GM19467 (cell line): ENCODE data around the gene COL4A1.

Experiments
- ATAC-seq: cut with Tn5 transposase; IDR thresholded peaks from one replicate; pipeline ENCODE4 v1.9.1; 2021; ENCODE audit warnings: mild to moderate bottlenecking, moderate library complexity; ENCODE audit not compliant: unreplicated experiment

The COL4A1 gene

DNA sequence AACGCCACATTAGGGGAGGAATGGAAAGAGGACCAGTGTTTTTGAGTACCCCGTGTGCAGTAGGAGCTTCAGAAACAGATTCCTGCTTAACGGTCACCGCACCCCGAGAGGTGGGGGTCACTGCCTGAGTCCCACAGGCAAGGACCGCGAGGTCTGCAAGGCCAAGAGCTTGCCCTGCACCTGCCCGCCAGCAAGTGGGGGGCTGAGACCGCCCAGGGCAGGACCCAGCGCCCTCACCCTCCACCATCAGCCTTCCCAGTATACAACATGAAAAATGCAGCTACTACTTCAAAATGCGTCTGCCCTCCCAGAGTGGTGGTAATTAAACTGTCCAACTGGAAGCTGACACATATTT, 44.9 kb downstream of the COL4A1 start:
- ATAC-seq = no peak

DNA sequence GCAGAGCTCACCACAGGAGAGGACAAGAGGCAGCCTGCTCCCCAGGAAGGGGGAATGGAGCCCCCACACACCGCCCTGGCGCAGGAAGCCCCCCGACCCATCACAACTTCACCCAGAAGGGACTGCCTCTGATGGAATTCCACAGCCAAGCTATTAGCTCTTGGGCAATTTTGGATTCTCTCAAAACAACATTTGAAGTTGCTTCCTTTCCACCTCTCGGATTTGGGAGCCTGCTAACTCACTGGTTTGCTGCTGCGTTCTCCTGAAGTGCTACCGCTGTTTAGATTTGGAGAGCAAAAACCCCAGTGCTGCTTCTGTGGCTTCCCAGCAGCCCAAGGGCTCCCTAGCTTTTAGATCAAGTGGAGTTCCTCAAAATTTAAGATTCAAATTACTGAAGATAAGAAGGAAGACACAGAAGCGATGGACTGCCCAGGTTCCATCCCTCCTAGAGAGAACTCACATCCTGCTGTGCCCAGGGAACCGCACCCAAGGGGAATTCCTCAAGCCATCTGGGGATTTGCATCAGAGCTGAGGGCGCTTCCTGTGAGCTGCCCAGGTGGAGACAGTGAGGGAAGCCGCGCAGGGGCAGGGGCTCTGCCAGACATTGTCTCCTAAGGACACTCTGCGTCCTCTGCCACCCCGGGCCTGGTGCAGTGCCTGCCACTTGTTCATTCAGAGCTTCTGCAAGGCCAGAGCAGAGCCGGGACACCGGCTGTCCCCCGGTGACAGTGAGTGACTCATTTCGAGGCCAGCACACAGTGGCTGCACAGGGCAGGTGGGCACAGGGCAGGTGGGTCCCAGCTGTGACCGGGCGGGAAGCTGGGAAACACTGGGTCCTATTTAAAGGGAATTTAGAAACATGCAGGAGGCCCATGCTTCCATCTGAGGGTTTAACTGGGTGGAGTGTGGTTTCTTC, 45.5 kb downstream of the COL4A1 start:
- ATAC-seq = no peak

DNA sequence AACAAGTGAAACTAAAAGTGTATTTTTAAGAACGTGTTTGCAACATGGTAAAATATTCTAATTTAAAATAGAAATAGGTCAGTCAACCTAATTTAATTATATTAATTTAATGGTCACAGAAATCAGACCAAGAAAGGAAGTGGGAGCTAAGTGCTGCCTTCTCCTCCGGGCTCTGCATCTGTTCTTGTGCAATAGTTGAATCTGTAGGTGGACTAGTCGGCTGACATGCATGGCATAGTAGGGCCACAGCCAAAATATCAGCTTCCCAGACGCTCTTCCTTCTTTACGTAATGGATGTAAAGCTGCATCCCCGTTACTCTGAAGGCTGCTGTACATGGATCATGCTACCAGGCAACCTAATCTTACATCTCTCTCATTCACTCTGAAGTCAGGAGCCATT, 47.3 kb downstream of the COL4A1 start:
- no peak for ATAC-seq

DNA sequence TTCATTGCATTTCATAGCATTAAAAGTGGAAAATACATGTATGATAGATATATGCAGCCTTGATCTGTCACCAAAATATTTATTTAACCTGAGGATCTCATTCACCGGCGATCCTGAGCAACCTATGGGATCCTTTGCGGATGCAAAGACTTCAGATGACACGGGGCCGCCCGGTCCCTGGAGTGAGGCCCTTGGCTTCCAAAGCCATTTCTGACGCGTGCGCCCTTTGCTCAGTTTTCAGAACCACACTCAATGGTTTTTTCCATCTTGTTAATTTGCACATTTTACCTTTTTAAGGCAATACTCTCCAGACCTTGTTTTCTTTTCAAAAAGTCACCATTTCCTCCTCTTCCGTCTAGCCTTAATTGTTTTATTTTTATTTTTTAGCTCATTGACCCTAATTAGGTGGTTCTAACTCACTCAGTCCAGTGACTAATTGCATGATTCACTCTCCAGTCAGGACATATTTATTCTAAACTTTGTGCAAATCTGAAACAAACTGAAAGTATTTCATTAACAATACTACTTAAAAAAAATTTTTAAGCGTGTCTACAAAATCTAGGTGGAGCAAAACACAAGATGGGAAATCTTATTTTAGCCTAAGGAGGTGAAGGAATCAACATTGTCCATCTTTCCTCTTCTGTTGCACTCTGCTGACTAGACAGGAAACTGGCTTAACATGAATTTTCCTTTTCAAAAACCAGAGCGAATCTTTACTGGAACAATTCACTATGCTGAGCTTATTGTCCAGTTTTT, 47.9 kb downstream of the COL4A1 start:
- no peak for ATAC-seq

DNA sequence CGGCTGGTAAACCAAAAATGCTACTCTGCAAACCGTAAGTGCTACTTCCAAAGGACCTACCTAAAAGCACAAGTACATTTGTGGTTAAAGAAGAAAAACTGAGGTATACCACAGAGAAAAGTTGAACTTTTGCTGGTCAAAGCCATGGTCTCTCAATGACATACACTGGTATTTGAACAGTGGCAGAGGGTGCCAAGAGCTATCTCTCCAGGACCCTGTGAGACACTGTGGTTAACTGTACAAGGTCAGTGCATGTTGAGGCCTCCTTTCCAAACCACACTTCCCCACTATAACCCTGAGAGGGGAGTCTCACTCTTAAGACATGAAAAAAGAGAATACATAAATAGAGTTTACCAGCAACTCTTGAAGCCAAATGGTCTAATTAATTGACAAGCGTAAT, 49.5 kb downstream of the COL4A1 start:
- ATAC-seq = no peak

DNA sequence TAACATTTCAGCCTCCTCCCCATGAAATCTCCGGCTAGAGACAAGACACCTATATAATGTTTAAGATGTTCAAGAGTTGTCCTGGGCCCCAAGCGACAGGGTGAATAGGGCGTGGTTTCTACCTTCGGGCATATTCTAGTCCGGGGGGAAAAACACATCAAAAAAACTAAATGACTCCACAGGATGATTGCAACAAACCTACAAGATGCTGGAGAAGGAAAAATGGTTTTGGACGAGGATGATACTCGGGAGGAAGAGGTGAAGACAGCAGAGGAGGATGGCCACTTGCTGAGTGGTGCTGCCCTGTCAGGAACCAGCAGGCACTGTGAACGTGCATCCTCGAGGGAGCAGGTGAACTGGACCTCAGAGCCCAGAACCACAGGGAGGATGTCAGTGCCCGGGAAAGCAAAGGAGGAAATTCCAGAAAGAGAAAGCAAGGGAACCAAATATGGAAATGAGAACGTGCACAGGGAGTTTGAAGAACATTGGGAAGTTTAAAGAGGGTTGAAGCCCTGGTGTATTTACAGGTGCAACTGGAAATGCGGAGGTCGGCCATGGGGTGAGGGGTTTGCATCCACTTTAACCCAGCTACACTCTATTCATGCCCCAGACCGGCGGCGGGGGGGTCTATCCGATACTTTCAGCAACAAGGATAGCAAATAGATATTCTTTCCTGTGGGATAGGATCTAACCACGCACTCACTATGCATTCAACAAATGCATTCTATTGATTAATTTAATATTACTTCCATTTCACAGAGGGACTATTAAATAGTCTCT, 50.6 kb downstream of the COL4A1 start:
- ATAC-seq = no peak

DNA sequence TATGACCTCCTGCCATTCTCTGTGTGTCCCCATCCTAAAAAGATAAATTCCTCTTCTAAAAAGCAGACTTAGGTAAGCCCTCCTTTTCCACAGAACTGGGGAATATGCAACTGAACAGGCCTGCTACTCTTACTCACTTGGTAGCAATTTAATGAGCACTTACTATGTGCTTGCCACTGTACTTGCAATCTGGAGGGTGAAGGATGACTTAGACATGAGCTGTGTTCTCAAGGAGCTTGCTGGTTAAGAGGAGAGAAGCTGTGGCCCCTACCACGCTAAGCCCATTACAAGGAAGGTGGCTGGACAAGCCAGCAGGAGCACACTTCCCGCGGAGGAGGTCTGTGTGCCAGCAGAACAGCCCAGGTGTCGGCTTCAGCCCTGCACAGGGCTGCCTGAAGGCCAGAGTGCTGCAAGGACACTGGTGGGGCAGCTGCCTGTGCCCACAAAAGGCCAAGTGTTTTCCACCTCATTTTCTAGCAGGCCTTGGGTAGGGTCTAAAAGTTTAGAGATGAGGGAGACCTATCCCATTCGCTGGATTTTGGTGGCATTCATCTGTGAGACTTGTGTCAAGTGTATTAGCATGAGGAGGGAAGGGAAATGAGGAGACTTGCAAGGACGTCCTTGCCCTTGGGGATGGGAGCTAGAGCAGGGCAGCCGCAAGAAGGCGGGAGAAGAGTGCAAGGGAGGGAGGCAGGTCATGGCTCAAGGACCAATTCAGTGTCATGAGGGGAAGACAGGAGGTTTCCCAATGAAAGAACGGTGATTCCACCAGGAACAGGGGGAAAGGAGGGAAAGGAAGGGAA, 52.0 kb downstream of the COL4A1 start:
- ATAC-seq = no peak

DNA sequence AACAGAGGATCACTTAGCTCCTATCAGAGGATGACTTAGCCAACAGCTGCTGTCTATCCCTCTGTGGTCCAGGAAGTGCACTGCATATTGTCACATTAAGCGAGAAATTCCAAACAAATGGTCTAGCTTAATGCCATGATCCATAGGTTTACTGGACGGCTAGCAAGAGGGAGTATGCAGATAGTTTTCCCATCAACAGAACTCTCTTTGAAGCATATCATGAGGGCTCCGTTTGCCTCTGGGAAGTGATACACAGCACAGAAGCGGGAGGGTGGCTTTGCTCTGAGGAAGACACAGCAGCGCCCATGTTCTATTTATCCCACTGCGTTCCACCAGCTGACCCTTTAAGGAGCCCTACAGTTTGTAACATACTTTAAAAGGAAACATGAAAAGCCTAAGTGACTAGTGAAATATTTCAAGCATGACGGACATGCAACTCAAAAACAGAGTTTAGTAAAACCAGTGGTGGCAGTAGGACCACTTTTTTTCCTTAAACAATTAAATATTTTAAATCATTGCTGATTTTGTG, 52.7 kb downstream of the COL4A1 start:
- no peak for ATAC-seq

DNA sequence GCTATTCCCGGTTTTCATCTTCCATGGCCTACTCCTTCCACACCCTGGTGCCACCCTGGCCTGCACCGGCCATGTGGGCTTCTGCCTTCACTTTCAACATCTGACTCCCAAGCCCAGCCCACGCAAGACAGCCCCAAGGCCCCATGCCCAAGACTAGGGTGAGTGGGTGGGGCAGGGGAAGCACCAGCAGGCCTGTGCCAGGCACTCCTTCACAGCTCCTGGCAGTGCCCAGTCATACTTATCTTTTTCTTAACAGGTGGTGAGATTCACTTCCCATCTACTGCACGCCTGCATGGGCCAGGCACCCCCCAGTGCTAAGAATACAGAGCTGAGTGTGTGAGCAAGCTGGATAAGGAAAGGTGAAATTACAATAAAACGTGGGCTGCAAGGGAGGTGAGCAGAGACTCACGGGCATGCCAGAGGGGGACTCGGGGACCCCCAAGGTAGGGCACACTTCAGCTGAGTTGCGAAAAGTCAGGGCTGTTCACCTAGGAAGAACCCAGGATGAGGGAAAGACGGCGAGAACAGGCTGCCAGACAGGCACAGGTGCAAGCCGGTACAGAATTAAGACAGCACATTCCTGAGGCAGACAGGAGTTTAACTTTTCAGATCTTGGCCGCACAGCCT, 55.7 kb downstream of the COL4A1 start:
- no peak for ATAC-seq

DNA sequence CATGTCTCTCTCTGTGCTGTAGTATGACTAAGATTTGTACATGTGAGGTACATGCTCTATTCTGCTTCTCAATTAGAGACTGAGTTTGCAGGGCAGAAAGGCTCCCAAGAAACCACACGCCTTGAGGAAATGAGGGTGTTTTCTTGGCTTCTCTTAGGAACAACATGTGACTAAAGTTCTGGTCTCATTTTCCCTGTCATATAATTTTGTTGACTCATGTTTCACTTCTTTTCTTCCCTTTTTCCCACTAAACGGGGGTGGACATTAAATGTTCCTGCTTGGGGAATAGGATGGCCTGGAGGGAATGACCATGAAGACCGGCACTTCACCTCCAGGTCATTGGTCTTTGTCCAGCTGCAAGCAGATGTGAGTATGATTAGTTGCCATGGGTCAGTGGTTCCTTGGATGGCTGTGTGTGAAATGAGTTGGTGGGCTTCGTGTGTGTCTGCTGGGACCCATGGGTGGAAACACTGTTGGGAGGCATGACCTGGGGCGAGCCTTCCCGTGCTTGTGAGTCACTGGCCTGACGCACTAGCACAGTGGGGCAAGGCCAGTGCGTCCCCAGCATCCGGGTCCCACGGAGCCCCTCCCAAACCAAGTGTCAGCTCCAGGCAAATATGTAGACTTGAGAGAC, 56.6 kb downstream of the COL4A1 start:
- ATAC-seq = no peak

DNA sequence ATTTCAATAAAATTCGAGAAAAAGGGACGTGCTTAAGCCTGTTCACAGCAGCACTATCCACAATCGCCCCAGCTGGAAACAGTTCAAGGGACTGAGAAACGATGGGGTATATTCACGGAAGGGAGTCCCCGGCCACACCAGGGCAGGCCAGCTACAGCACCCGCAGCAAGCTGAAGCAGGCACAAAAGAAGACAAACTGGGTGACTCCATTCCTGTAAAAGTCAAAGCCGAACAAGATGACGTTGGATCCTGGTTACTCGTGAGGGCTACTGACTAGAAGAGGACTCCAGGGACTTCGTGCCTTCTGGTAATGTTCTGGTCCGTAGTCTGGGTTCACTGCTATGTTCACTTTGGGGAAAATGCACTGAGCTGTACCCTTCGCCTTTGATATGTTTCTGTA, 57.6 kb downstream of the COL4A1 start:
- ATAC-seq = no peak

DNA sequence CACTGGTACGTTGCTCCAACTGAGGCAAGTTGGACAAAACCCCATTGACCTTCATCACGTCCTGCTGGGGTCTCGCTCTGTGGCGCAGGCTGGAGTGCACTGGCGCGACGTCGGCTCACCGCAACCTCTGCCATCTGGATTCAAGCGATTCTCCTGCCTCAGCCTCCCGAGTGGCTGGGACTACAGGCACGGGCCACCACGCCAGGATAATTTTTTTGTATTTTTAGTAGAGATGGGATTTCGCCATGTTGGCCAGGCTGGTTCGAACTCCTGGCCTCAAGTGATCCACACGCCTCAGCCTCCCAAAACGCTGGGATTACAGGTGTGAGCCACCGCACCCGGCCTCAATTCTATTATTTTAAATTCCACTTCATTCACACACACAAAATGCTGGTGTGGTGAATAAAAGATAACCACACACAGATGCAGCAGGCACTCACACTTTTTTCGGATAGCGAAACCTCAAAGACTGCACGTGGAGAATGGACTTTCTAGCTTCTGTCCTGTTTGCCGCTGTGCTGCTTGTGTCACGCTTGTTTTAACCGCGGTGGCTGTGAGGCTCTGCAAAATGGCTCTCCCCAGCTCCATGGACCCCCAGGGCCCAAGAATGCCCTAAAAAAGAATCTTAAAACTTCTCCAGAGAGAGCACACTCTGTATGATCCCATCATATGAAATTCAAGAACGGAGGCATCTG, 58.4 kb downstream of the COL4A1 start:
- no peak for ATAC-seq

DNA sequence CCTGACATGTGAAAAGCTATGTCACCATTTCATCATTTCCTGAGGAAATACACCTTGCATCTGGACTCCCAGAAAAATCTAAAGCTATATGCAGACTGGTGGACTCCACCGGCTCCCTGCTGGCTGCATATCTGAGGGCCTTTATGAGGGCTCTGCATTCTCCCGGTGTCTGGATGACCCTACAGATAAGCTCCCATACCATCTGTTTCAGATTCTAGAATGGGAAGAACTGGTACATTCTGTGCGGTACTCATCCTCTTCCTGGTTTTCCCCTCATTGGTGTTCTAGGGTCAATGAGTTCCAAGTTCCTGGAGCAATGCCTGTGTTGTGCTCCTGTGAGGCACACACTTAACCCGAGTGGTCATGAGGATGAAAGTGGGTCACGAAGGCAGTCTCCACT, 60.4 kb downstream of the COL4A1 start:
- no peak for ATAC-seq

DNA sequence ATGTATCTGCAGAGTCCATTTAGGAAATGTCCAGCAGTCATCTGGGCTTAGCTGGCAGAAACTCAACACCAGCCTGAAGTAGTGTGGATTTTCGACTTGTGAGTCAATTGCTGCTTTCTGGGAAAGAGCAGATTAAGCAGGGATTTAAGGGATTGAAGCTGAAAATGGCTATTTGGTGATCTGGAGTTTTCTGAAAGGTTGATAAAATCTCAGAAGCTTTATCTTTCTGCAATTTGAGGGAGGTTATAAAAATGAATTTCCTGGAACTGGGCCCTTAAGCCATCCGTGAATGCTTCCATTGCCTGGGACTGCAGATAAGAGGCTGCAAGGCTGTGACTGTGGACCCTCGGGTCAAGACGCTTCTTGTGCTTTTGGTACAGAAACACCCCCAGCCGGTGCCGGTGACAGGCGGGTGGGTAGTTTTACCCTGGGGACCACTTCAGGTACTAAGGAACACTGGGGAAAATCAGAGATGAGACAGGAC, 61.5 kb downstream of the COL4A1 start:
- no peak for ATAC-seq

DNA sequence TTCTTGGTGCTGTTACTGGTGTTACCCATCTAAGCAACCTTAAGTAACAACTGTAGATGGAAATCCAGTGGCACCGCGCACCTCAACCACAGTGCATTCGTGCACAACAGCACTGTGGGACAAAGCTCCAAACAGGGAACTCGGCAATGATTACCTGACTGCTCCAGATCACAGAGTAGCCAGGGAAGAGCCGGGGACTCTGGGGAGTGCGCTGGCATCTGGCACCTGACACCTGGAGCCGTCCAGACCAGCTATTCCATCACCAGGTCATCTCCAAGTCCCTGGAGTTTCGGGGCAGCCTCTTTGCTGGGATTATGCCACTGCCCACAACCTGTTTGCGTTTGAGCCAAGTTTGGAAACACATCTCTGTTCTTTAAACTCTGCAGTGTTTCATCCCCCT, 62.0 kb downstream of the COL4A1 start:
- ATAC-seq = no peak

DNA sequence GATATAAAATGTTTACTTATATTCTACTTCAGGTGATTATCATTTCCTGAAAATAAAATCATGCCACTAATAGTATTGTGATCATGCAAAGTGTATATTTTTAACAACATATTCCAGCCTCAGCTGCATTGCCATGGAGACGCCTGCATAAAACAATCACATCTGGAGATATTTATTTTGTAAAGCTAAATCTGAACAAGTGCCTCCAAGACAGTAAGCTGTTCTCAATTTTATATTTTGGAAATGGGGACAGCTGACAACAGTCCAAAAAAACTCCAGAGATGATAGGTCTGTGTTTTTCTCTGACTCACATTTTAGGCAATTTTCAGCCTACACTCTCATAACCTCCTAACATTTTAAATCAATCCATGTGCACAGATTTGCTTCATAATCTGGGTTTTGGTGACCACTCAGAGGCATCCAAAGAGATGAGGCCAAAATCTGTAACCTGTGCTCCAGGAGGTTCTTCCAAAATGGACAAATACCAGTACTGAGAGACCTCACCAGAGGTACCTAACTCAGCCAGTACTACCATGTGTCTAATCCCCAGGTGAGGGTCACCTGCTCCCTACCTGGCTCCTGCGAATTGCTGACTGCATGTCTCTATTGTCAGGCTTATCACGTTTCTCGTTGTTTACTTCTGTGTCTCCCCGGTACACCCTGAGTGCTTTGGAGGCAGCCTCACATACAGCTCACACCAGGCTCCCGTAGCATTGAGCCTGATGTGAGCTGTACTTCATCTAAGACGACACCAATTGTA, 62.7 kb downstream of the COL4A1 start:
- no peak for ATAC-seq

DNA sequence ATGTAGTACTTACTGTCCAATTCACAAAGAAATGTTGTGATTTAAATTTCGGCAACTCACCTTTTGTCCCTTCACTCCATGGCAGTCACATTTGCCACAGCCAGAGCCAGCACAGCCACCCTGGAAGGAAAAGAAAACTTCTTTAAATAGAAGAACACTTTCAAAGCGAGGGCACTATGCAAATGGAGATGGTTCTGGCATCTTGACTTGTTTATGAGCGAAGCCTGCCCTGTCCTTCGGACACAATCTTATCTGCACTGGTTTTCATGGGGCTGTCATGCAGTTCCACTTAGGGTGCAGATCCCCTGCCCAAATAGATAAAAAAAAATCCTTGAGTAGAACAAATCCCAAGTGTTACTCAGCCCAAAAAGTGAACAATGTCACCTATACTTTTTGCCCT, 64.3 kb downstream of the COL4A1 start:
- no peak for ATAC-seq

DNA sequence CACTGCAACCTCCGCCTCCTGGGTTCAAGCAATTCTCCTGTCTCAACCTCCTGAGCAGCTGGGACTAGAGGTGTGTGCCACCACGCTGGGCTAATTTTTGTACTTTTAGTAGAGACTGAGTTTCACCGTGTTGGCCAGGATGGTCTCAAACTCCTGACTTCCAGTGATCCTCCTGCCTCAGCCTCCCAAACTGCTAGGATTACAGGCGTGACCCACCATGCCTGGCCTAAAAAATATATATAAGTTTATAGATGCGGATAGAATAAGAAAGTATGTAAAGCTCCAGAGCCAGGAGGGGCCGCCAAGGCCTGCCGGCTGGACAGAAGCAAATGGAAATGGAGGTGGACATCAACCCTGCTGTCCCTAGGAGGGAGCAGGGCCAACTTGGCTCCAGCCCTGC, 66.0 kb downstream of the COL4A1 start:
- no peak for ATAC-seq
